ENCODE results near the gene AFF3.
"Not testable (repeated sequence)": the region's sequence is repeated elsewhere in the genome, so short reads cannot be mapped to it uniquely, and the experiment has no call there.

The AFF3 gene

GRCh38 chr2:99933491-99933890 is 208.9 kb downstream of the AFF3 start:
- DNase-seq (ENCODE audit: low spot score) = not testable (repeated sequence)

GRCh38 chr2:99928470-99929053 is 213.8 kb downstream of the AFF3 start:
- no peak for DNase-seq (ENCODE audit: low spot score)

GRCh38 chr2:99927690-99928207 is 214.6 kb downstream of the AFF3 start:
- DNase-seq (ENCODE audit: low spot score) = not testable (repeated sequence)

- peak; percentile 10 for DNase-seq (ENCODE audit: low spot score)
Measured at GRCh38 chr2:99926986-99927385, 215.4 kb downstream of the AFF3 start.

- DNase-seq (ENCODE audit: low spot score) = no peak
Measured at GRCh38 chr2:99925960-99926359, 216.4 kb downstream of the AFF3 start.

- no peak for DNase-seq (ENCODE audit: low spot score)
Measured at GRCh38 chr2:99922664-99923063, 219.7 kb downstream of the AFF3 start.

GRCh38 chr2:99921903-99922302 is 220.5 kb downstream of the AFF3 start:
- DNase-seq (ENCODE audit: low spot score) = no peak

- DNase-seq (ENCODE audit: low spot score) = no peak
Measured at GRCh38 chr2:99918389-99918788, 224.0 kb downstream of the AFF3 start.

GRCh38 chr2:99915108-99915675 is 227.2 kb downstream of the AFF3 start:
- DNase-seq (ENCODE audit: low spot score) = no peak

- DNase-seq (ENCODE audit: low spot score) = no peak
Measured at GRCh38 chr2:99911736-99912135, 230.7 kb downstream of the AFF3 start.

- DNase-seq (ENCODE audit: low spot score) = no peak
Measured at GRCh38 chr2:99910902-99911301, 231.5 kb downstream of the AFF3 start.

- DNase-seq (ENCODE audit: low spot score) = no peak
Measured at GRCh38 chr2:99905636-99906035, 236.8 kb downstream of the AFF3 start.

GRCh38 chr2:99905025-99905424 is 237.4 kb downstream of the AFF3 start:
- DNase-seq (ENCODE audit: low spot score) = no peak

- DNase-seq (ENCODE audit: low spot score) = no peak
Measured at GRCh38 chr2:99903981-99904380, 238.4 kb downstream of the AFF3 start.

GRCh38 chr2:99900556-99900955 is 241.8 kb downstream of the AFF3 start:
- DNase-seq (ENCODE audit: low spot score) = no peak

- DNase-seq (ENCODE audit: low spot score) = no peak
Measured at GRCh38 chr2:99899882-99900281, 242.5 kb downstream of the AFF3 start.

GRCh38 chr2:99899058-99899855 is 243.1 kb downstream of the AFF3 start:
- no peak for DNase-seq (ENCODE audit: low spot score)

GRCh38 chr2:99898336-99899048 is 243.9 kb downstream of the AFF3 start:
- DNase-seq (ENCODE audit: low spot score) = no peak

GRCh38 chr2:99891428-99891780 is 251.0 kb downstream of the AFF3 start:
- no peak for DNase-seq (ENCODE audit: low spot score)

- no peak for DNase-seq (ENCODE audit: low spot score)
Measured at GRCh38 chr2:99890568-99891427, 251.6 kb downstream of the AFF3 start.

- DNase-seq (ENCODE audit: low spot score) = no peak
Measured at GRCh38 chr2:99888617-99889016, 253.8 kb downstream of the AFF3 start.

- DNase-seq (ENCODE audit: low spot score) = no peak
Measured at GRCh38 chr2:99886418-99886817, 256.0 kb downstream of the AFF3 start.

Data from AG08396 (cell line).